Left hindlimb (tissue), 1 donor: ENCODE data around the gene ATP2A3.

Source experiments
- DNase-seq: peaks from one replicate; pipeline ENCODE4 v3.0.0-alpha.2; 2018

ATP2A3 gene

GRCh38 chr17:3970668-3971067, 6.4 kb upstream of the ATP2A3 start:
- DNase-seq, result no peak

DNA sequence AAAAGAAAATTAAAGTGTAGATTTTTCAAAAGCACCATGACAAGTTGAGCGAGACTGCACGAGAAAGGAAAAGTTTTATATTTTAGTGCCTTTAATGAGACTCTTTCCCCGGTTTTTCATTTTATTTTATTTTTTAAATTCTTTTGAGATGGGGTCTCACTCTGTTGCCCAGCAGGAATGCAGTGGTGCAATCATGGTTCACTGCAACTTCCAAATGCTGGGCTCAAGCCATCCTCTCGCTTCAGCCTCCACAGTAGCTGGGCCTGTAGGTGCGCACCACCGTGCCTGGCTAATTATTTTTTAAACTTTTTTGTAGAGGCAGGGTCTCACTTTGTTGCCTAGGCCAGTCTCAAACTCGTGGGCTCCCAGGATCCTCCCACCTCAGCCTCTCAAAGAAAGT, 5.7 kb upstream of the ATP2A3 start:
- DNase-seq, result no peak

- DNase-seq, result no peak
Measured at GRCh38 chr17:3968886-3969524, 4.8 kb upstream of the ATP2A3 start.

- DNase-seq, result no peak
Measured at GRCh38 chr17:3968015-3968414, 3.8 kb upstream of the ATP2A3 start.

- DNase-seq, result no peak
Measured at GRCh38 chr17:3966720-3967363, 2.6 kb upstream of the ATP2A3 start.

DNA sequence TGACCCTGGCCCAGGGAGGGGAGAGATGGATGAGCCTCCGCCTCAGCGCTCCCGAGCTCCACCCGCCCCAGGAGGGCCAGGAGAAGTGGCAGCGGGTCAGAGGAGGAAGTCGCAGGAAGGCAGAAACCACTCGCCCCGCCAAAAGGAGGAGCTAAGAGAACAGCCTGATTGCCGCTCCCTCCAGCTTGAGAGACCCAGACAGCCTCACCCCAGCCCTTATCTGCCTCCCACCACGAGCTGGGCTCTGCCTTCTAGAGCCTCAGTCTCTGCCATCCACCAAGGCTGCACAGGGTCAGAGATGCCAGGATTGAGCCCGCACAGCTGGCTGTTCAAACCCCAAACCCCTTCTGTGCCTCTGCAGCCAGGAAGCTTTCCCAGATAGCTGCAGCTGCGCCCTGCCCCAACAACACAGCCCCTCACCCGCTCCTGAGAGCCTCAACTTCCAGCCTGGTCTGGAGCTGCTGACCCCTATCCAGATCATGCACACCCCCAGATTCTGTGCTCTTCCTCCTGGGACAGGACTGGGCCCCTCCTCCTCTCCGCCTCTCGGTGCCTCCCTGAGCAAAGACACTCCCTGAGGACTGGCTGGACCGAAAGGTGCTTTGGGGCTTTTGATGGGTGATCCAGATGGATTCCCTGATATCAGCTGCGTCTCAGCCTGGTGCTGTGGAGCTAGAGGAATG, 1.0 kb upstream of the ATP2A3 start:
- no peak for DNase-seq

GRCh38 chr17:3963237-3964201, 718 bp downstream of the ATP2A3 start:
- no peak for DNase-seq

DNA sequence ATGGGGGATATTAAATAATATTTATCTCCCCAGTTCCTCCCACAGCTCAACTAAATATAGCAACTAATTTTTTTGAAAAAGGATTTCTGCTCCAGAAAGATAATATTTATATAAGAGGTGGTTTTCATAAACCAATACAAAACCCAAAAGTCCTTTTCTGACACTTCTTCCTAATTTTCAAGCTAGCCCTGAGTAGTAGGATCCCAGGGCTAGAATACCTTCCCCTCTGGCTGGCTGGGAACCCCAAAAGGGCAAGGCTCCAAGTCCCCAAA, 1.3 kb downstream of the ATP2A3 start:
- DNase-seq, result no peak

DNA sequence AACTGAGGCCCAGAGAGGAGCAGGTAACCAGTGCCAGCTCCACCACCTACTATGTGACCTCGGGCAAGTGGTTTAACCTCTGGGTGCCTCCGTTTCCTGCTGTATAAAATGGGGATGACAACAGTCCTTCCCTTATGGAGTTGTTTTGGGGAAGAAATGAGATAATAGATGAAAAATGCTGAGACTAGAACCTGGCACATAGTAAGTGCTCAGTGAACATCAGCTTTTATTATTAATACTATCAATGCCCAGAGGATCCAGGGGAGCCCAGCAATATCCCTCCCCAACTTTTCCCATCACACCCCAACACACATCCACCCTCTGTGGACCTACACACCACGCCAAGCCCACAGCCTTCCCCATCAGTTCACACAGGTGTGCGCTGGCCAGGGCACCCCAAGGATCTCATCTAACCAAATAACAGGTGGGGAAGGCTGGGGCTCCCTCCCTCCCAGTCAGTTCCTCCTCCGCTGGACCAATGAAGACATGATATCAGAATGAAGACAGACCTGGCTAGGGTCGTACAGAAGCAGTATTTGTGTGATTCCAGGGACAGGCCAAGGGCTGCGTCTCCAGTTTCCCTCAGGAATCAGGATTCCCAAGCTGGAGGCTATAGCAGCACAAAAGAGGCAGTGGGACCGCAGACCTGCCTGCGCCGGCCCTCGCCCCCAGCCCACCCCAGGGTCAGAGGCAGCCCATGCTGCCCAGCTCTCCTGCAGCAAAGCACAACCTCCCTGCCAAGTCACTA, 1.8 kb downstream of the ATP2A3 start:
- DNase-seq, result no peak

GRCh38 chr17:3961564-3962047, 2.6 kb downstream of the ATP2A3 start:
- DNase-seq, result no peak

GRCh38 chr17:3960764-3961163, 3.5 kb downstream of the ATP2A3 start:
- no peak for DNase-seq

GRCh38 chr17:3959921-3960601, 4.2 kb downstream of the ATP2A3 start:
- no peak for DNase-seq

DNA sequence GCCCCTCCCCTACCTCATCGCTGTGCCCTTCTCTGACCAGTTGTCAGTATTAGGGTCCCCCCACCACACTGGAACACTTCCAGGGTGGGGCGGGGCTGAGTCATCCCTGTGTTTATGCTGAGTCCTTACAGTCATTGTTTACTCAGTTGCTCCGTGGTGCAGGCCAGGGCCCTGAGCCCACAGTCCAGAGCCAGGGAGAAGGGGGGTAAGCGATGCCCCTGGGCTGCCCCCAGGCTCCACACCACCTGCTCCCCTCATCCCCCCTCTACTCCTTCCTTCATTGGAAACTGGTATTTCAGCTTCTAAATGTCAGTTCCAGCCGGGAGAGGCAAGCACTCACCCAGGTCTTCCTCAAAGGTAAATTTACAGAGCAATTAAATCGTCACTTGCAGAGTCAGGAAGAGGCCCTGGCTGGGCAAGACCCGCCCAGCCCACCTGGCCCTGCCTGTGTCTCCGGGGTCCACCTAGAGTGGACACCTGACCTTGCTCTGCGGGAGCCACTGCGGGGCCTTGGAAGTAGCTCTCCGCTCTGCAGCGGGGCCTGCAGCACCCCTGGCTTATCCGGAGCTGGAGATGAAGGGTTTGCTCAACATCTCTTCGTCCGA, 4.8 kb downstream of the ATP2A3 start:
- DNase-seq, result no peak

- no peak for DNase-seq
Measured at GRCh38 chr17:3957735-3958599, 6.3 kb downstream of the ATP2A3 start.

GRCh38 chr17:3956983-3957382, 7.3 kb downstream of the ATP2A3 start:
- no peak for DNase-seq

DNA sequence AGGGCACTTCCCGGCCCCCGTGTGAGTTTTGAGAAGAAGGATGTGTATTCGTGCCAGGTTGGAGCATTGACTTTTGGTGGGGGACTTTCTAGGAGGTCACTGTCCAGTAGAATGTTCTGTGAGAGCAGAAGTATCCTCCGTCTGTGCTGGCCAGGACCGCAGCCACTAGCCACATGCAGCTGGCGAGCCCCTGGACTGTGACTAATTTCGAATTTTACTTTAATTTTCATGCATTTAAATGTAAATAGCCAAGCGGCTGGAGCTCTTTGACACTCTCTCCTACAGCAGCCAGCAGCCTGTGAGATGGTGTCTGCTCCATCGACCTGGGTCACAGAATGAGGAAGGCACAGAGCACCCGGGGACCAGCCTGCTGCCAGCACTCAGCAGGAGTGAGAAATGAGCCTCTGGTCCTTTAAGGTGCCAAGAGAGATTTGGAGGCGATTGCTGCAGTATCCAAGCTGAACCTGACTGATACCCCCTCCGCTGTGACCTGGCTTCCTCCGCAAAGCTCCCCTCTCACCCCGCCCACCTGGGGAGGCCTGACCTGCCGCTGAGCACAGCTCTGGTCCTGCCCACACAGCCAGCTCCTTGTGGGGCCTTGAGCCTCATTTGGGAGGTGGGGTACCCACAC, 7.8 kb downstream of the ATP2A3 start:
- DNase-seq, result no peak

DNA sequence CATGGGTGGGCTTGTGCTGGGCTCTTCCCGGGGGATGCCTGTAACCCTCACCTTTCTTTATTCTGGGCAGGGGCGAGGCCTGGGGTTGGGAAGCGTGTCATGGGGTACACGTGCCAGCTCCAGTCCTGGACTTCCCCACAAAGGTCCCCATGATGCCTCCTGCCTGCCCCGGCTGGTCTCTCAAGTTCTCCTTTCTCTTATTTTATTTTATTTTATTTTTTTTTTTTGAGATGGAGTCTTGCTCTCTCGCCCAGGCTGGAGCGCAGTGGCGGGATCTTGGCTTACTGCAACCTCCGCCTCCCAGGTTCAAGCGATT, 8.6 kb downstream of the ATP2A3 start:
- DNase-seq, result no peak

DNA sequence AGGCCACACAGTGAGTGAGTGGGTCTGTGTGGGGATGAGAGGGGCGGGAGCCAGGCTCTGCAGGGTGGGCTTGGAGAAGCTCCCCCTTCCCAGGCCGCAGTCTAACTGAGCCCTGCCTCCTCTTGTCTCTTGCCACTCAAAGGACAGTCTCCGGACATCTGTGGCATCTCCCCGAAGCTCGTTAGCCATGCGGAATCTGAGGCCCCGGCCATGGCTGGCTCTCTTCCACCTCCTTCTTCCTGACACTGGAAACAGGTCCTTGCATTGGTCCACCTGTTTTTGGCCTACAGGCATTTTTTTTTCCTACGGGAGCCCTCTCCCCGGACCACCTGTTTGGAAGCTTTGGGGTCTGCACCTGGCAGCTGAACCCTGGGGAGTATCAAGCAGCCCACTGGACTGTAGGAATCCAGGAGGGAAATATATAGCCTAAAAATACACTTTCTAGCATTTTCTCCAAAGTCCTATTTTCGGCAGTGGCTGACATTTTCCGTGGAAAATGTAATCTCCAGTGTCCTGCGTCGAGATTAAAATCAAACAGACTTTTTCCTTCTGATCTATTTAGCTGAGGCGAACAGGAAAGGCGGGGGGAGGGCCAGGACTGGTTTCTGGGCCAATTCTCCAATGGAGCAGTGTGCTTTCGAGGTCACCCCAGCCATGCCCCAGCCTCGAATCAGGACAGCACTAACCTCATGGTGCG, 9.1 kb downstream of the ATP2A3 start:
- no peak for DNase-seq

- no peak for DNase-seq
Measured at GRCh38 chr17:3954086-3954485, 10.2 kb downstream of the ATP2A3 start.

GRCh38 chr17:3953542-3953941, 10.7 kb downstream of the ATP2A3 start:
- DNase-seq, result no peak
